Left kidney (tissue), 2 donors: ENCODE results near the gene RAB14. TPM values are rescaled to one million over a fixed set of nuclear protein-coding genes. Genes with fewer than 3 reads are reported as not detected.
A peak's percentile ranks its signal among the peaks of the same experiment; 100 is the strongest.

Source experiments
- DNase-seq: peaks from one replicate; pipeline ENCODE4 v3.0.0-alpha.2; 2013
- polyA plus RNA-seq: library from polyadenylated mRNA; unstranded; fragments of 120-200 nt; gene quantifications from one replicate; pipeline ENCODE4 v1.2.1, GENCODE V29; 2013; ENCODE audit not compliant: insufficient read length

Gene RAB14
- polyA plus RNA-seq, 1 donor, result 109 TPM

GRCh38 chr9:121221664-121222055, 20.0 kb upstream of the RAB14 start:
- no peak for DNase-seq

DNA sequence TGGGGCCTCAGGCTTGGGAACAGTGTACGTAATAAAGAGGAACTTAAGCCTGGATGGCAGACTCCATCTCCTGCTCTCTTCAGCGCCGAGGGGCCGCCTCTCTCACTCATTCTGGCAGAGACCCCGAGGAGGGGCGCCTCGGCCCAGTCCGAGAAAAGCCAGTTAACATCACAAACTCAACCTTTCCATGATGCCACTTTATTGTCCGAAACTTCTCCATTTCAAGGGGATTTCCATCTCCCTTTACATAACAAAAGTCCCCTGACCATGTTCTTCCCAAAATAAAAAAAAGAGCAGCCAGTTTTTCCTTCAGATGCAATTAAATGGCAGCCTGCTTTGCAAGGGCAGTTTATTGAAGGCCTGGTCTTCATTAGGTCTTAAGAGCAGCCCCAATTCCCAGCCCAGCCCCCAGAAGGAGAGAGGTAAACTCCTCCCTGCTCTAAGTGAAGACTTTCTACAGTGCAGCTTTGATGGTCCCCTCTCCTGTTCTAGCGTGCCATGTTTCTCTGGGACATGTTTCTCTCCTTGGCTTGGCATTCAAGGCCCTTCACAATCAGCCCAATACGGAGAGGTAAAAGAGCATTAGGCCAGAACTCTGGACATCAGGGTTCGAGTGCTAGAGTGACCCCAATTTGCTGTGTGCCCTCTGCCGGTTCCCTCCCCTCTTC, 19.5 kb upstream of the RAB14 start:
- DNase-seq, result no peak

GRCh38 chr9:121219530-121219929, 17.9 kb upstream of the RAB14 start:
- no peak for DNase-seq

- DNase-seq, result no peak
Measured at GRCh38 chr9:121218357-121219027, 16.8 kb upstream of the RAB14 start.

DNA sequence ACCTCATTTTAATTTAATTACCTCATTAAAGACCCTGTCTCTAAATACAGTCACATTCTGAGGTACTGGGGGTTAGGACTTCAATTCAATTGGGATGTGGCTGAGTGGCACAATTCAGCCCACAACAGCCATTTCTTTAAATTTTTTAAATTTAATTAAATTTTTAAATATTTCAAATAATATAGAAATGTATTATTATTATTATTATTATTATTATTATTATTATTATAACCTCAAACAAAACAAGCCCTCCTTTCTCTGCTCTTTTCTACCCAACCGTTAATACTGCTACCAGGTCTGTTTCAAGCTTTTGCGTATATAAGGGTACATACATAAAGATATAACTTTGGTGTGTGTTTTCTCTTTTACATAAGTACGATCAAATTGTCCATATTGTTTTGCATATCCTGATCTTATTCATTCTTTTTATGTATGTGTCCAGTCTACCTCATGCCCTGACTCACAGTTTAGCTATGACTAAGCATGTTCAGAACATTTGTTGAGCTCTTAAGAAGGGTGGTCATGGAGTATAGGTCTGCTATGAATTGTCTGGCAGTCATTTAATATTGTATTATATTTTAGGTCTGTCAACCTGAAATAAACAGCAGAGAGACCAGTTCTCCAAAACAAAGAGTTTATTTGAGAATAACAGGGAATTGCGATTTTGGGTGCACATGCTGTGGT, 16.1 kb upstream of the RAB14 start:
- DNase-seq, result no peak

DNA sequence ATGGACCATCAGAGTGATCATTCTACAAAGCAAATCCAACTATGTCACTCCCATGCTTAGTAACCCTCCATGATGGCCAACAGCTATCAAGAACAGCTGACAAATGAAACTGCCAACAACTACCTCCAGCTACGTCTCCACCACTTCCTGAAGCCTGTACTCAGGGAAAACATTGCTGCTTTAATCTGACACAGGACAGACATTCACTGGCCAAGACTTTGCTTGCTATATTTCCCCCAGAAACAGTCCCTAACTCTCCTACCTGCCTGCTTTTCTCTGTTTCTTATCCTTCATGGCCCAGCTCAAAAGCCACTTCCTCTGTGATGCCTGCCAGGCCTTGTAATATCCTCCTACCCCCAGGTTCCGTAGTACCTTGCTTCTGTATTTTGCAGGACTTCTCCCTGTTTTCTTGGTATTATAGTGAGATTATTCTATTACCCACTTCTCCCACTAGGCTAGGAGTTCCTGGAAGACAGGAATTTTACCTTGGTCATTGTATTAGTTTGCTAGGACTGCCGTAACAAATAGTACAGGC, 14.7 kb upstream of the RAB14 start:
- DNase-seq, result no peak

DNA sequence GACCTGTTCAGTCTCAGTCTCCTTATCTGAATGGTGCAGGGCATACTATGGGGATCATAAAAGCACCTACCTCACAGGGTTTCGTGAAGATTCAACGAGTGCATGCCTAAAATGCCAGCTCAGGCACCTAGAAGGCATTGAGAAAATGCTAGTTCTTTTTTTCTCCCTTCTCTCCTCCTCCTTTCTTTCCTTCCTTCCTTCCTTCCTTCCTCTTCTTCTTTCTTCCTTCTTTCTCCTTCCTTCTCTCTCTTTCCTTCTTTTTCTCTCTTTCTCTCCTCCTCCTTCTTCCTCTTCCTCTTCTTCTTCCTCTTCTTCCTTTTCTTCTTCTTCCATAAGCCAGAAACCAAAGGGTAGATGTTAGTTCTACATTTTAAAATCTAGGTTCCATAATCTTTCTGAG, 12.3 kb upstream of the RAB14 start:
- no peak for DNase-seq

GRCh38 chr9:121213136-121213806, 11.6 kb upstream of the RAB14 start:
- DNase-seq, result peak; percentile 86

DNA sequence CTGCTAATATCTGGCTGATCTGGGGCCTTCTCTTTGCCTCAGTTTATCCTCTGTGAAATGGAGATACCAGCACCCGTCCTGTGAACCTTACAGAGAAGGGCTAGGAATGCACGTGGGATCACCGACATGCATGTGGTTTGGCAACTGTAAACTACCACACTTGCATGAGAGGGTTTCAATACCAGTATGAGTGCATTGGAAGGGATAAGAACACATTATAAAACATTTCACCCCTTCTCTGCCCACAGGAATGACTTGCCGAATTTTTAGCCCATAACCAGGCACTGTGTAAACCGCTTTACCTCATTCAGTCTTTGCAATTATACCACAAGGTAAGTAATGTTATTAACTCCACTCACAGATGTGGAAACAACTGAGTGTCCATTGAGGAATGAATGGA, 8.9 kb upstream of the RAB14 start:
- no peak for DNase-seq

DNA sequence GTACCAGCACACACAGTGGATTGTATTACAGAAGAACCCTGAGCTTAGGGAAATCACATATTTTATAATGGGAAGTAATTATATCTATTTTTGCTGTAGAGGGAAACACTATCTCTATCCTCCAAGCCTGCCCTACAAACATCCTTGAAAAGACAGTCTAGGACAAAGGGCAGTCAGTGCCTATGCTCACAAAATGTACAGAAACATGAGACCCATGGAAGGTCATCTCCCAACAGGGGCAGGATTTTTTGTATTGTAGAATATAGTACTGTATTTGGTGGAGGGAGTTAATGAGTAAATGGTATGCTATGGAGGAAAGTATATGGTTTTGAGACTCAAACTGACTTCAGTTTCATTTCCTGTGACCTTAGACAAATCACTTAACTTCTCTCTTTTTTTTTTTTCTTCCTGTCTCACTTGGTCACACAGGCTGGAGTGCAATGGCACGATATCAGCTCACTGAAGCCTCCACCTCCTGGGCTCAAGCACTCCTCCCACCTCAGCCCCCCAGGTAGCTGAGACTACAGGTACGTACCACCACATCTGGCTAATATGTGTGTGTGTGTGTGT, 5.8 kb upstream of the RAB14 start:
- DNase-seq, result no peak

- no peak for DNase-seq
Measured at GRCh38 chr9:121206516-121207370, 5.1 kb upstream of the RAB14 start.

- no peak for DNase-seq
Measured at GRCh38 chr9:121204611-121205010, 2.9 kb upstream of the RAB14 start.

- no peak for DNase-seq
Measured at GRCh38 chr9:121204121-121204520, 2.5 kb upstream of the RAB14 start.

DNA sequence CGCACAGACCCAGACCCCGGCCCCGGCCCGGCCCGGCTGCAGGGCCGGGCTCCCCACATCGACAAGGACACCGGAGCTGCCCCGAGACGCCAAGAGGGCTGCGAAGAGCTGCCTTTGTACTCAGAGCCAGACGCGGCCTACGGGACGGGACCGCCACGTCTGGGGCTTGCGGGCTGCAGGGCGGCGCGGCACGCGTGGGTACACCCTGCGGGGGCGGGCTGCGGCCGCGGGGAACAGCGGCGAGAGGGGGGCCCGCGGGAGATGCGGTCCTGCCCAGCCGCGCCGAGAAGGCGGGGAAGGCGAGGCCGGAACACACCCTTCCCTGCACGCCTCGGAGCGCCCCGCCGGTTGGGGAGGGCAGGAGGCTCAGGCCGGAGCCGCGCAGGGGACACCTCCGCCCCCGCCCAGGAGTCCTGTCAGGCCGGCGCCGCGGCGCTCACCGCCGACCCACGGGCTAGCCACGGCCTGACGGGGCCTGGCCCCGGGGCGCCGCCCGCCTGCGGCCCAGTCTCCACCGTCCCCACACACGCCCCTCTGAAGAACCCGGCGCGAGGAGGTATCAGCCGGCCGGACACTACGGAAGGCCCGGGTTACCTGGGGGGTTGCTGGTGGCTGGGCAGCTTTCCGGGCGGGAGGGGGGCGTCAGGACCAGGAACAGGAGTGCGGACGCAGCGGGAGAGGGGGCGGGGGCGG, 478 bp downstream of the RAB14 start:
- no peak for DNase-seq

DNA sequence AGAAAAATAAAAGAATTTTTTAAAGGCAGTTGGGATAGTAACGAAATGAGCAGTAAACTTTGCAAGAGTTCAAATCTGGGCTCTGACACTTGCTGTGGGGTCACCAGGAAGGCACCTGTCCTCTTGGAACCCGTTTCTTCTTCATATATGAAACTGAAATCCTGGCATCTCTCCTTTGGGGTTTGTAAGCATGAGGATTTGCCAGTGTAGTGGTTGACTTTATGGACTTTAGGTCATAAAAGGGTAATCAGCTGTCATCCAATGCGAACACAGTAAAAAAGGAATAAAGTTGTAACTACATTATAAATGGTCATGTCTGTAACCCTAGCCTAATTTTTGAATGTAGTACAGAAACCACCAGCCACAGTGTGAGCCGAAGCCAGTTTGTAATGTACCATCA, 1.3 kb downstream of the RAB14 start:
- no peak for DNase-seq

DNA sequence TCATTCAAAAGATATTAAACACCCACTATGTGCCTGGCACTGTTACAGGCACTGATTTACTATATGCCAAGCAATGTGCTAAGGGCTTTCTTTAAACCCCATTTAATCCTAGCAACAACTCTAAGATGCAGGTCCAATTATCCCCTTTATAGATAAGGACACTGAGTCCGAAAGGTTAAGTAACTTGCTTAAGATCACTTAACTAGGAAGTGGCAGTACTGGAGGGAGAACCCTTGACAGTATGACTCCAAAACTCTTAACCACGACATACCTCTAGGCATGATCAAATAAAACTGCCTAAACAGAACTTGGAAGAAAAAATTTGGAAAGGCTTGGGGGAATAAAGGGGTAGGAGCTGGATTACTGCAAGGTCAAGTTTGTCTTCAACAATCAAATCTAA, 1.7 kb downstream of the RAB14 start:
- DNase-seq, result no peak

- DNase-seq, result no peak
Measured at GRCh38 chr9:121198512-121199042, 3.1 kb downstream of the RAB14 start.

- DNase-seq, result no peak
Measured at GRCh38 chr9:121197132-121197531, 4.5 kb downstream of the RAB14 start.

DNA sequence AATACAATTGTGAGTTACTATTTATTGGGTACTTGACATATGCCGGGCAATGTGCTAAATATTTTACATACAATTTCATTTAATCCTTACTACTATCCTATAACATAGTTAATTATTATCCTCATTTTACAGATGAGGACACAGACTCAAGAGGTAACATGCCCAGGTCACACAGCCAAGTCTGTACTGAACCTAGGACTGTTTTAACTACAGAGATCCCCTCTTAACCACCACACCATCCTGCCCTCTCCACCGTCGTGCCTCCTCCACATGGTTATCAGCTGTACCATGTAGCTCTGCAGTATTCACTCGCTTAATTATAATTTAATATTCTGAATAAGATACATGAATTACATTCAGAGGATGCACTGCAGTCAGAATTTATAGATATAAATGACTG, 5.3 kb downstream of the RAB14 start:
- no peak for DNase-seq

GRCh38 chr9:121194730-121195129, 6.9 kb downstream of the RAB14 start:
- DNase-seq, result no peak
